GM18870 (cell line): ENCODE results near the gene CSTPP1.
"Not testable (repeated sequence)": the region's sequence is repeated elsewhere in the genome, so short reads cannot be mapped to it uniquely, and the experiment has no call there.

Experiments used
- ATAC-seq: cut with Tn5 transposase; IDR thresholded peaks from one replicate; pipeline ENCODE4 v1.9.1; 2021; ENCODE audit warnings: moderate library complexity; ENCODE audit not compliant: unreplicated experiment

Gene CSTPP1

DNA sequence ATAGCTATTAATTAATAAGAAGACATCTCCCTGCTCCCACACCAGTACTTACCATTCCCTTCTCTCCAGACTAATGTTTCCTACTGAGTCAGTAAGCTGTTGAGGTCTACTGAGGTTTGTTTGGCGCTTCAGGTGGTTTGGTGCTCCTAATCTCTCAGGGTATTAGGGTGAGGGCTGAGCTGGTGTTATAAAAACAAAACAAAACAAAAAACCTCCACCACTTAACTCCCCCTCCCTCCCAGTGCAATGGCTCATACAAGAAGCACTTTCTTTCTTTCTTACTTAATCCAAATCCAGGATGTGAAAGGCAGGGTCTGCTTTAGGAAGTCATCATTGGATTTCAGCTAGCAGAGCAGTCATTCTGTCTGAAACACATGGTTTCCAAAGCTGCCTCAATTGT is 15.3 kb downstream of the CSTPP1 start:
- ATAC-seq, result no peak

DNA sequence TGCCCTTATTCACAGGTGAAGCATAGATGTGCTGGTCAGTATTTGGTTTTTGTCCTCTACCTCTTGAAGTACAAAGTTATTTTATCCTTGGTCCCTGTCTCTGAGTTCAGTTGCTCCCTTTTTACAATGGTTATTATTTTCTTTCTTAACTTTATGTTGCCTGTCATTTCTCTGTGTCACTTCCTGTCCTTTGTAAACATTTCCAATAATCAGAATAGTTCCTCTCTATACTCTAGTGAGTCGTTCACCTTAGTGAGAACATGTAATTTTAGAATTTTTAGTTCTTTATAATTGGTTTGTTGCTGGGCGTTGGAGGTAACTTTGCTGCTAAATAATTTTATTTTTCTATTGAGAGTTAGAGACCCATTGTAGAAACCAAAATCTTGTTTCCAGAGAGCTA is 16.0 kb downstream of the CSTPP1 start:
- no peak for ATAC-seq

DNA sequence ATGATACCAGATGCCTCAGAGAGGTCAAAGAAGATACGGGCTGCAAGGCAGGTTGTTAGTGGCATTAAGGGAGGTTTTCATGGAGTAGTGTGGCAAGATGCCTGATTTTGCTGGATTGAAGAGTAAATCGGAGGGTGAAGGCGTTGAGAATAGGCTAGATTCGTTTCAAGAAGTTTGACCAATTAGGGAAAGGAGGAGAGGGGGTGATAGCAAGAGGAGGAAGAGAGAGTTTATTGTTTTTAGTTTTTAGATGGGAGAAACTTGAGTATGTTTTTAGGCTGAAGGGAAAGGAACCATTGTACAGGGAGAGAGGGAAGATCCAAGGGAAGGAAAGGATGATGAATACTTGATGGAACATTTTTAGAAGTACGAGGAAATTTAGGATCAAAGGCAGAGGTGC is 16.5 kb downstream of the CSTPP1 start:
- ATAC-seq, result no peak

DNA sequence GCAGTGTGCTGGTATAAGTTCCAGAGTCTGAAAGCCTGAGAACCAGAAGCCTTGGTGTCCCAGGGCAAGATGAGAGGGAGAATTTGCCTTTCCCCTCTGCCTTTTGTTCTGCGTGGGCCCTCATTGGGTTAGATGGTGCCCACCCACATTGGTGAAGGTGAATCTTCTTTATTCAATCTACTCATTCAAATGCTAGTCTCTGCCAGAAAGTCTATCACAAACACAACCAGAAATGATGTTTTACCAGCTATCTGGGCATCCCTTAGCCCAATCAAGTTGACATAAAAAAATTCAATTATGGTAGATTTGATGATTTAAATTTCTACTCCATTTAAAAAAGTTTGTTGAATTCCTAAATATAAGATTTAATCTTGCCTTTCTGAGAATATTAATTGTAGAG is 22.2 kb downstream of the CSTPP1 start:
- ATAC-seq, result no peak

DNA sequence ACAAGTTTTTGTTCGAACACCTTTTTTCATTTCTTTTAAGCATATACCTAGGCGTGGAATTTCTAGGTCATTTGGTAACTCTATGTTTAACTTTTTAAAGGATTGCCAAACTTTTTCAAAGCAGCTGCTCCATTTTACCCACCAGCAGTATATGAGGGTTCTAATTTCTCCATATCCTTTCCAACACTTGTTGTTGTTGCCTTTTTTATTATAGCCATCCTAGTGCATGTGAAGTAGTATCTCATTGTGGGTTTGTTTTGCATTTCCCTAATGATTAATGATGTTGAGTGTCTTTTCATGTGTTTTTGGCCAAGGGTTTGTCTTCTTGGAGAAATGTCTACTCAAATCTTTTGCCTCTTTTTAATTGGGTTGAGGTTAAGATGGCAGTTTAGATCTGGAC is 24.5 kb downstream of the CSTPP1 start:
- ATAC-seq, result no peak

DNA sequence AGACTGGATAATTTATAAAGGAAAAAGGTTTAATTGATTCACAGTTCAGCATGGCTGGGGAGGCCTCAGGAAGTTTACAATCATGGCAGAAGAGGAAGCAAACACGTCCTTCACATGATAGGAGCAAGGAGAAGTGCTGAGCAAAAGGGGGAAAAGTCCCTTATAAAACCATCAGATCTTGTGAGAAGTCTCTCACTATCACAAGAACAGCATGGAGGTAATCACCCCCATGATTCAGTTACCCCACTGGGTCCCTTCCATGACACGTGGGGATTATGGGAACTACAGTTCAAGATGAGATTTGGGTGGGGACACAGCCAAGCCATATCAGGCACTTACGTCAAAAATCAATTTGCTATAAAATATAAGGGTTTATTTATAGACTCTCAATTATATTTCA is 25.3 kb downstream of the CSTPP1 start:
- ATAC-seq, result not testable (repeated sequence)

DNA sequence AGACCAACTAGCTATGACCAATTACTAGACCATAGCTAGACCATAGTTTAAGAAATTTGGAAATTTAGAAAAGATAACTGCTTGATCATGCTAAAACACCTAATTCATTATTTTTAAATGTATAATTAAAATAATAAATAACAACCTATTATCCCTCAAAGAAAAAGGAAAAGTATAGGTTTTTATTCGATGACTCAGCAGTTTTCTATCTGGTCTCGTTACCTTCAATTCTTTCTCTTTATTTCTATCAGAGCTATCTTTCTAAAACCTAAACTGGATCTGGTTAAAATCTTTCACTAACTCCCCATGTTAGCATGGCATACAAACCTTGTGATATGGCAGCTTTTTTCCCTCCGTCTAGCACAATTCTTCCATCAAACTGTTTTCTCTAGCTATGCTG is 27.3 kb downstream of the CSTPP1 start:
- no peak for ATAC-seq

DNA sequence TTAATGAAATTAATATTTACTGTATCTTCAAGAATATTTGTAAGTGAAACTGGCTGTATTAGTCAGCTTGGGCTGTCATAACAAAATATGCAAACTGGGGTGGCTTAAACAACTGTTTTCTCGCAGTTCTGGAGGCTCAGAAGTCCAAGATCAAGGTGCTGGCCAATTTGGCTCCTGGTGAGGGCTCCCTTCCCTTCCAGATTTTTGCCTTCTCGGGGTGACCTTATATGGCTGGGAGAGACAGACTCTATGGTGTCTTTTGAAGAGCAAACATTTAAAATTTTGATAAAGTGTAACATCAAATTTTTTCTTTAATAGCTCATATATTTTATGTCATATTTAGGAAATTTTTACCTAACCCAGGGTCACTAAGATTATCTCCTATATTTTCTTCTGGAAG is 30.2 kb downstream of the CSTPP1 start:
- ATAC-seq, result no peak

DNA sequence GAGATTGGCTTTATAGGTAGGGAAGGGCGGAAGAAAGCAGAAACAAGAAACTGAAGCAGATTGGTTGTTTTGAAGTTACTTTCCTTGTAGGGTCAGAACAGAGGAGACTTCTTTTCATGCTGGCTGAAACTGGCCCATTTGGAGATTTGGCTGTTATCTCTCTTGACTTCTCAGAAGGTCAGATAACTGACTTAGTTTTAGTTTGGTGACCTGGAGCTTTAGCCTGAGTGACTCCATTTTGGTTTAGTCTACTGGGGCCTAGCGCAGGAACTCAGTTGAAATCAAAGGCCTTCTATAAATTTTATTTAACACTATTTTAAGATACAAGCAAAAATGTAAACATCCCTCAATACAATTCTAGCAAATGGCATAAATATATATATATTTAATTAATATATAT is 31.4 kb downstream of the CSTPP1 start:
- ATAC-seq, result no peak

DNA sequence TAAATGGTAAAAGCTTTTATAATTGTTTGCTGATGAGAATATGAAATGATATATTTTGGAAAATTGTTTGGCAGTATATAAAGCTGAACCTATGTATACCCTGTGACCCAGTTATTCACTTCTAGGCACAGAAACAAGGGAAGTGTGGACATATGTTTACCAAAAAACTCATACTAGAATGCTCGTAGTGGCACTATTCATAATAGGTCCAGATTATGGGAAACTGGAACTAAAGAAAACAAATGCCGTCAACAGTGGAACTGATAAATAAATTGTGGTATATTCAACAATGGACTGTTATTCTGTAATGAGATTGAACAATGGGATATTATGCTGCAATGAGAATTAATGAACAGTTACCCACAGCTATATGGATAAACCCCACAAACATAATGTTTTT is 32.8 kb downstream of the CSTPP1 start:
- no peak for ATAC-seq

DNA sequence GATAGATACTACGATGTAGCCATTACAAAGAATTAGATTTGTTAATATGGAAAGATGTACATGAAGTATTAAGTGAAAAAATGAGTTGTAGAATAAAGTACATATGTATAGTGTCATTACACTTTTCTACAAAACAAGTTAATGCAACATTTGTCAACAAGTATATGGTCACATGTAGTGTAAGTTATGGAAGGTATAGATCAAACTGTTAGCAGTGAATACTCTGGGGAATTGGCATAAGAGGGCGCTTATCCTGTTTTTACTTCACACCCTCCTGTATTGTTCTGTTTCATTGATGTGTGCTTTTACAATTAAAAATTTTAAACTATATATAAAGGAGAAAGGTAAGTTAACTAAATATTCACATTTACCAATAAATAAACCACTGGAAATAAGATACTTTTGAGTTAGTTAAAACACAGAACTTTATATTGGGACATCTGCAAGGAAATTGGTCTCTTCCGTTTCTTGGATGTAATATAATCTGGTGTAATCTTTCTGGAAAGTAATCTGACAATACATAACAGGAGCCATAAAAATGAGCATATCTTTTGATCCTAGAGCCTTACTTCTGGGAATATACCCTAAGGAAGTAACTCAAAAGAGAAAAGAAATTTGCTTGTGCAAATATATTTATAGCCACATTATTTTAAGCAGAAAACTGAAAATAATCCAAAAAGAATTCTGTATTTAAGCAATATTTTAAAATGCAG is 34.5 kb downstream of the CSTPP1 start:
- ATAC-seq, result no peak

DNA sequence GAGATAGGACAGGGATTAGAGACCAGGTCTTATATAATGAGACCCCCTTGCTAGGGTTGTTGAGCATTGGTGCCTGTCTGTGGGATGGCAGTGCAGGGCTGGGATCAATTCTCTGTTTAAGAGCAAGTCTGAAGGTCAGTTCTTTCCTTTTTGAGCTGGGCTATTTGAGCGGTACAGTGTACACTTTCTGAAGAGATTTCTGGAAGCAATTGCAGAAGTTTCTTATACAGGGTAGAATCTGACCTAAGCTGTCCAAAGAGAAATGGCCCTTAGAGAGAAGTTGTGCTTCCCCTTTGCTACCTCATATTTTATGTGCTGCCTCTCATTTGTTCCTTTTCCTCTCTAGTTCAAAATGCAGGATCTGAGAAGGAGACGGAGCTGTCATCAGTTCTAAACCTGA is 35.8 kb downstream of the CSTPP1 start:
- ATAC-seq, result no peak

DNA sequence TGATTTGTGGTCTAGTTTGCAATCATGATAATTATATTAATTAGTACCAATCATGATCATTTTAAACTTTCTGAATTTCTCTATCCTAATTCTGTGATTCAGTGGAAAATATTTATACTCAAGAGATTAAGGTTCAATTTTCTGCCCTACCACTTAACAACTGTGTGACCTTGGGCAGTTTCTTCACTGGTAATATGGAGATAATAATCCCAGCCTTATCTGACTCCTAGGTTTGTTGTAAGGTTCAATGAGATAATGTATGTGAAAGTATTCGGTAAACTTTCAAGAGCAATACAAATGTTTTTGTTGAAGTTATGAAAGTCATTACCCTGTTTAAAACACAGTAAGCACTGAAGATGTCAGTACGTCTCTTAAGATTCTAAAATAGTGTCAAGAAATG is 36.3 kb downstream of the CSTPP1 start:
- no peak for ATAC-seq

DNA sequence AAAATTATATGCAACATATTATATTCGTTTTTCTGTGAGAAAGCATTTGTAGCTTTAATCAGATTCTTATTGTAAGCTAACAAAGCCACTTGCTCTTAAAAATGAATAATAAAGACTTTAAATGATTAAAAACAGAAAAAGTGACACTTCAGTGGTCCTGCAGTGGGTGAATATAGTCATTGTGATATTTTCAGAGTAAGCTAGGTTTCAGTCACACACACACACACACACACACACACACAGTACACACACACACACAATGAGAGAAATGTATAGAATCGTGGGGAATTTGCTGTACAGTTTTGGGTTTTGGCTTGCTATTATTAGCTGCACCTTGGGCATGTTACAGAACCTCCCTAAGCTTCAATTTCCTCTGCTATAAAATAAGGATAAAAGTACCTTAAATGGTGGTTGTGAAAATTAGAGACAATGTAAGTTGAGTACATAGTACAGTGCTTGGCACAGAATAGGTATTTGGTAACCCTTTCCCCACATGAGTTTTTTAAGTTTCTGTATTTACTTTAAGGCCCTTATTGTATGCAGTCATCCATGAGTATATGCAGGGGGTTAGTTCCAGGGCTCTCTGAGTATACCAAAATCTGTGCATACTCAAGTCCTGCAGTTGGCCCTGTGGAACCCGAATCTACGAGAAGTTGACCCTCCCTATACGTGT is 39.8 kb downstream of the CSTPP1 start:
- no peak for ATAC-seq

DNA sequence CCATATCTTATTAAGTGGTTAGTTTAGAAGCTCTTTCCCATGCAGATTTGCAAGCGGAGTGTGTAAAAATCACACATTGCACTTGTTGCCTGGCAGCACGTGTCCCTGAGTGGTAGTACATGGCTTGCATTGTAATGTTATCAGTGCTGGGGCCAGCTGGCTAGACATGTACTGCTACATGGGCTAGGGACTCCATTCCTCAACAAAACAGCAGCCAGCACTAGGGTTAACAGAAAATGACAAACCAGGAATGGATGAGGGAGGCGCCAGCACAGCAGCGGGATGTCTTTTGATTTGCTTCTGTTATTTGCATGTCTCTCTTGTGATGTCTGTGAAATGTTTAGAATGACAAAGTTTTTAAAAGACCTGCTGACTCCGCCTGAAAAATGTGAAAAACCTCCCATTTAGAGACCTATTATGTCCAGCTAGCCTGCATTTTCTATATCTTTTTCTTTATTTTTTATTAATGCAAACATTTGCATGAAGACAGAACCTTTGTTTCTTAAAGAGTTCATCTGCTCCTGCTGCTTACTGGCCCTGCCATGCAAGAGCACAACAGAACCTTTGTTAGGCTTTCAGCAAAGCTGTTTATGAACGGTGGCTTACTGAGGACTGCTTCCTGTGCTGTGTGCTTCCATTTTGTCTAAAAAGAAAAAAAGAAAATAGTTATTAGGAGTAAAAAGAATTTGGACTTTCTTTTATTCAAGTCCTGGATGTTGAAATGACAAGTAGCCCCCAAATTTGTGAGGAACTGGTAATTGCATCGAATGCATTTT is 40.7 kb downstream of the CSTPP1 start:
- no peak for ATAC-seq

DNA sequence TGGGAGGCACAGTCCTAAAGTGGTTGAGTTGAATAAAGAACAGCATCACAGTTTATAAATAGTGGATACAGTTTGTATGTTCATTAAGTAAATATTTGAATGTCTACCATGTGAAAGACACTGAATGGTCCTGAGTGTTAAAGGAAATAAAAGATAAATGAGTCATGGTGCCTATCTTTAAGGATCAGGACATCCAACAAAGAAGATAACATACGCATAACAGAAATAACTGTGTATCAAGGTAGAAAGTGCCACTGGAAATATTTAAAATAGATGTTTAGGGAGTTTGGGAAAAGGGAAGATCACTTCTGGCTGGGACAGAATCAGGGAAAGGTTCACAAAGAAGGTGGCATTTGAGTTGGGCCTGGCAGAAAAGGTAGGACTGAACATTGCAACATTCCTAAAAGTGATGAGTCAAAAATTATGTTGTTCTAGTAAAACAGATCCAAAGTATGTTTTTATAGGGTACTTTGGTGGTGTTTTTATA is 41.5 kb downstream of the CSTPP1 start:
- no peak for ATAC-seq

DNA sequence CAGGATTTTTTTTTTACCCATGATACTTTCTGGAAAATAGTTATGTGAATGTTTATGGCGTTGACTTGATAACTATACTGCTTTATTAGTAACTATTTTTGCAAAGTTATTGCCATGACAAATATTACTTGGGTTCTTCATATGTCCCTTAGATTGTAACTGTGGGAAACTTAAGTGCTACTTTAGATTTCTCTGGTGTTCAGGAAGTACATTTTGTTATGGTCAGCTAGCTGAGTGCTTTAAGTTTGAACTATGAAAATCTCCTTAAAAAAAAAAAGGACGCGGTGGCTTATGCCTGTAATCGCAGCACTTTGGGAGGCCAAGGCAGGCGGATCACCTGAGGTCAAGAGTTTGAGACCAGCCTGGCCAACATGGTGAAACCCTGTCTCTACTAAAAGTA is 42.8 kb downstream of the CSTPP1 start:
- no peak for ATAC-seq

DNA sequence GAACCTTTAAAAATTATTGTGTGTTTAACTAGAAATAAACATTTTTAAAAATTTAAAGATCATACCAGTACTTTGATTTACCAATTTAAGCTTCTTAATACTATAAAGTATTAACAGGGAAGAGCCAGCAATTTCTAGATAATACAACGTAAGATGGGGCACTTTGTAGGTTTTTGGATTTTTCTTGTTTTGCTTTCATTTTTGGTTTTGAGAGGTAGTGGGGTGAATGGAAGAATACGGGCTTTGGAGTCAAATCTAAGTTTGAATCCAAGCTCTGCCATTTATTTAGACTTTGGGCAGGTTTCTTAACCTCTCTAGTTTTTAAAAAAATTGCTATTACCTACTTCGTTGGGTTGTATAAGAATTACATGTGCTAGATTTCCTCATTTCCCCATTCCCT is 44.9 kb downstream of the CSTPP1 start:
- no peak for ATAC-seq

DNA sequence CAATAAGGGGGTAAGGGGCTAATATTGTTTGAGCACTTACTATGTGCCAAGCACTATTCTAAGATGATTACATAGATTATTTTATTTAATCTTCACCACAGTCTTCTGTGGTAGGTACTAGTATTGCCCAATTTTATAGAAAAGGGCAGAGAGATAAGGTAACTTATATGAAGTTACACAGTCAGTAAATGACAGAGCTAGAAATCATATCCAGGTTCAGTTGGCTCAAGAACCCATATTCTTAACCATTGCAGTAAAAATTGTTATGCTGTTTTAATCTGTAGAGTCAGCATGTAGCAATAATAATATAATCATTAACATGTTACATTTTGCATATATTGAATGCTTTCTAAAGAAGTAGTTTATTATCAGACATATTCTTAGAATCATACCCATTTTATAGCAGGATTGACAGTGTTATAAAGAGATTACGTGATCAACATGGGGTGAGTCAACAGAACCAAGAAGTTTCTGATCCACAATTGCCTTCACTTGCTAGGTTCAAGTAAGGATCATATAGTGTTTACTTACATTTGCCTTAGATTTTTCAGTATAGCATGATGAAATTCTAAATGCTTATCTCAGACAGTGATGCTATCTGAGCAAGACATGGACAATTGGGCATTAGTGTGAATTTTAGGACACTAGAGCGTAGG is 46.4 kb downstream of the CSTPP1 start:
- ATAC-seq, result no peak

DNA sequence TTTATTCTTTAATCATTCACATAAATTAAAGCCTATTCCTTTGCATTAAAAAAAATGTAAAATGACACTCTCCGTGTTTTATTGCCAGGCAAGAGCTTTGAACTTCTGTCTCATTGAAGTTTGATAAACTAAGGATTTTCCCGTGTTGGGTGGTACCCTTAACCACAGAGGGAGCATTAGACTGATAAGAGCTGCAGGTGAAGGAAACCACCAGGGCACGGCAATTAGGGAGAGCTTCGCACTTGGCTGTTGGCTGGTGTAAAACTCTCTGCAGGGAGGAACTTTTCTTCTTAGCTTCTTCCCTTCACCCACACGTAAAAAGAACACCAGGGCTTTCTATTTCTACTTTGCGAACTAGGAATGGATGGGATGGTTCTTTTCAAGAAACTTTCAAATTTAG is 47.0 kb downstream of the CSTPP1 start:
- no peak for ATAC-seq

DNA sequence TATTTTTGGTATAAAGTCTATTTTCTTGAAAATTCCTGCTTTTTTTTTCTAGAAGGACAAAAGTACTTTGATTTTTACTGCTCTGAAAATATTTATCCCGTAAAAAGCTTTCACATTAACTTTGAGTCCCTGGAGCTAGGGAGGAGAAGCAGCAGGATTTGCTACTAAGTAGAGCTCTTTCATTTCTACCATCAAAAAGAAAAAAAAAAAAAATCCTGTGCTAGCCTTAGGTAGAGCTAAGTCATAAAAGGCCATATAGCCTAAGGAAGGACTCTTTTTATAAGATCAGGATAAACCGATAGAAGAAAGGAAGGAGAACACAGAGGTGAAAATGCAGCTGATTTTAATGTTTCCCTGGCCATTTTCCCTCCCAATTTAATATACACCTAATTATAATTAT is 48.0 kb downstream of the CSTPP1 start:
- no peak for ATAC-seq
